Measurements from ENCODE around the gene PNLIPRP2. TPM values are rescaled to one million over a fixed set of nuclear protein-coding genes. Genes with fewer than 3 reads are reported as not detected.

Gene PNLIPRP2
- total RNA-seq, 2 donors from 2014 or later = not detected

DNA sequence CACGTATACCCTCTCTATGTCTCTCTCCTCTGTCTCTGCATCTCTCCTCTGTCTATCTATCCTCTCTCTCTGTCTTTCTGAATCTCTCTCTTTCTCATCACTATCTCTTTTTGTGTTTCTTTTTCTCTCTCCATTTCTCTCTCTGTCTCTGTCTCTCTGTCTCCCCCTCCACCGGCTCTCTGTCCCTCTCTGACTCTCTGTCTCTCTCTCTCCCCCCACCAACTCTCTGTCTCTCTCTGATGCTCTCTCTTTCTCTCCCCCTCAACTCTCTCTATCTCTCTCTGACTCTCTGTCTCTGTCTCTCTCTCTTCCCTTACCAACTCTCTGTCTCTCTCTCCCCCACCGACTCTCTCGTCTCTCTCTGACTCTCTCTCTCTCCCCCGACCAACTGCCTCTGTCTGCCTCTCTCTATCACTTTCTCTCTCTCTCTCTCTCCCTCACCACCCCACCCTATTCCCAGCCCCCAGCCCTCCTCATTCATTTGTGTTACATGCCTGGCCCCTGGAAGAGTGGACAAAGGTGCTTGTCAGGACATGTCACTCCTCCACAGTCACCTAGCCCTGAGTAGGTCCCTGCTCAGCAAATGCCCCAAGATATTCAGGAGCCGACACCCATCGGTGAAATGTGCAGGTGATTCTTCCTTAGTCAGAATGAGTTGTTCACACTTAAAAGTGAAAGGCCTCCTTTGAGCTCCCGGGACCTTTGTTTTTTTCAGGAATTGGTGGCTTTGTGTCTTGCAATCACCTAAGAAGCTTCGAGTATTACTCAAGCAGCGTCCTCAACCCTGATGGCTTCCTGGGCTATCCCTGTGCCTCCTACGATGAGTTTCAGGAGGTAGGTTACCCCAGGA is 13.6 kb downstream of the PNLIPRP2 start:
- H3K27me3 ChIP-seq (replicated peaks; ENCODE audit: insufficient read depth) = no peaks in the 10 kb centered on the region
- intact Hi-C loops (cut with DNase I) = no loop called here
- TF ChIP-seq CTCF (IDR thresholded peaks at IDR 0.05) = no peak
- no peak for TF ChIP-seq POLR2AphosphoS5 (IDR thresholded peaks at IDR 0.05)
- TF ChIP-seq POLR2A (IDR thresholded peaks at IDR 0.05) = no peak
- H3K9me3 ChIP-seq = no peaks in the 10 kb centered on the region
- H3K36me3 ChIP-seq = no peaks in the 10 kb centered on the region
- no peak overlapping the region for H3K27ac ChIP-seq
- H3K4me1 ChIP-seq (replicated peaks) = no peaks in the 10 kb centered on the region
- no peak for DNase-seq (ENCODE audit: low spot score)
- H3K4me3 ChIP-seq = no peak overlapping the region
- WGBS = 67% methylated on average over 11 of the region's 11 CpGs

DNA sequence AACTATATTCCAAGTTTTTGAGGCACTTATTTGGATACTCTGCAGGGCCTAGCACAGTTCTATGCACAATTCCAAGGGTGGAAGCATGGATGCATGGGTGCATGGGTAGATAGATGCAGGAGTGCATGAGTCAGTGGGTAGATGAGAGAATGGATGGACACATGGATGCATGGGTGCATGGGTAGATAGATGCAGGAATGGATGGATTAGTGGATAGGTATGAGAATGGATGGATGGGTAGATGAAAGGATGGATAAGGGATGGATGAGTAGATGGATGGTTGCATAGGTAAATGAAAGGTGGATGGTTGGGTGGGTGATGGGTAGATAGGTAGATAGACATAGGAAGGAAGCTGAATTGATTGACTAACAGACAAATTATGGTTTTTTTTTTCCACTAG is 15.6 kb downstream of the PNLIPRP2 start:
- Histone ChIP-seq H3K27me3 (replicated peaks; ENCODE audit: insufficient read depth) (no peaks in the 10 kb centered on the region), H3K4me3 (no peak overlapping the region), H3K27ac (no peak overlapping the region), H3K9me3 (no peaks in the 10 kb centered on the region), H3K36me3 (no peaks in the 10 kb centered on the region), H3K4me1 (replicated peaks) (no peaks in the 10 kb centered on the region)
- TF ChIP-seq POLR2A (IDR thresholded peaks at IDR 0.05) (no peak), CTCF (IDR thresholded peaks at IDR 0.05) (no peak), POLR2AphosphoS5 (IDR thresholded peaks at IDR 0.05) (no peak)
- no peak for DNase-seq (ENCODE audit: low spot score)
- intact Hi-C loops (cut with DNase I) = no loop called here

GRCh38 chr10:116636976-116637375 is 16.2 kb downstream of the PNLIPRP2 start:
- H3K4me1 ChIP-seq (replicated peaks) = no peaks in the 10 kb centered on the region
- H3K36me3 ChIP-seq = no peaks in the 10 kb centered on the region
- intact Hi-C loops (cut with DNase I) = no loop called here
- 43% methylated on average over 2 of the region's 2 CpGs for WGBS
- H3K9me3 ChIP-seq = no peaks in the 10 kb centered on the region
- TF ChIP-seq POLR2AphosphoS5 (IDR thresholded peaks at IDR 0.05) (no peak), CTCF (IDR thresholded peaks at IDR 0.05) (no peak), POLR2A (IDR thresholded peaks at IDR 0.05) (no peak)
- H3K27ac ChIP-seq = no peak overlapping the region
- no peaks in the 10 kb centered on the region for H3K27me3 ChIP-seq (replicated peaks; ENCODE audit: insufficient read depth)
- no peak overlapping the region for H3K4me3 ChIP-seq
- DNase-seq (ENCODE audit: low spot score) = no peak

DNA sequence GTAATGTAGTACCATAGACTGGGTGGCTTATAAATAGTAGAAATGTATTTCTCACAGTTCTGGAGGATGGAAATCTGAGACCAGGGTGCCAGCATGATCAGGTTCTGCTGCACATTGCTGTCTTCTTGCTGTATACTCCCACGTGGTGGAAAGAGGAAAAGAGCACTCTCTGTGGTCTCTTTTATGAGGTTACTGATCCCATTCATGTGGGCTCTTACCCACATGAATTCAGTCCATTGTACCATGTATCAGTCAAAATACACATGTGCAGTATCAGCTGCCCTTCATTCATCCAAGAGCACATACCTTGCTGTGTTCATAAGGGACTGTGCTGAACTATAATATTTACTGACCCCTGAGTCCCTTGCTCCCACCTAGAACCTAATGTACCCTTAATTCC is 17.1 kb downstream of the PNLIPRP2 start:
- no peak overlapping the region for H3K4me3 ChIP-seq
- WGBS = 13% methylated on average over 1 of the region's 1 CpG
- H3K27me3 ChIP-seq (replicated peaks; ENCODE audit: insufficient read depth) = no peaks in the 10 kb centered on the region
- no peak overlapping the region for H3K27ac ChIP-seq
- no peak for TF ChIP-seq POLR2A (IDR thresholded peaks at IDR 0.05)
- TF ChIP-seq POLR2AphosphoS5 (IDR thresholded peaks at IDR 0.05) = no peak
- no peak for TF ChIP-seq CTCF (IDR thresholded peaks at IDR 0.05)
- DNase-seq (ENCODE audit: low spot score) = no peak
- no peaks in the 10 kb centered on the region for H3K9me3 ChIP-seq
- intact Hi-C loops (cut with DNase I) = no loop called here
- H3K36me3 ChIP-seq = no peaks in the 10 kb centered on the region
- H3K4me1 ChIP-seq (replicated peaks) = no peaks in the 10 kb centered on the region

GRCh38 chr10:116646502-116646901 is 25.7 kb downstream of the PNLIPRP2 start:
- Histone ChIP-seq H3K27me3 (replicated peaks; ENCODE audit: insufficient read depth) (no peaks in the 10 kb centered on the region), H3K27ac (no peak overlapping the region), H3K4me1 (replicated peaks) (no peaks in the 10 kb centered on the region), H3K4me3 (no peak overlapping the region), H3K36me3 (no peaks in the 10 kb centered on the region), H3K9me3 (no peaks in the 10 kb centered on the region)
- no peak for DNase-seq (ENCODE audit: low spot score)
- WGBS = 98% methylated on average over 5 of the region's 5 CpGs
- TF ChIP-seq POLR2A (IDR thresholded peaks at IDR 0.05) (no peak), CTCF (IDR thresholded peaks at IDR 0.05) (no peak), POLR2AphosphoS5 (IDR thresholded peaks at IDR 0.05) (no peak)
- intact Hi-C loops (cut with DNase I) = no loop called here

Measured in prostate gland (tissue), 2 donors.